ENCODE results near the gene SNRPD3.

Gene SNRPD3

GRCh38 chr22:24584166-24584790, 28.5 kb downstream of the SNRPD3 start:
- no peak for DNase-seq (ENCODE audit: insufficient read length, low spot score)
- FAIRE-seq: no peak

DNA sequence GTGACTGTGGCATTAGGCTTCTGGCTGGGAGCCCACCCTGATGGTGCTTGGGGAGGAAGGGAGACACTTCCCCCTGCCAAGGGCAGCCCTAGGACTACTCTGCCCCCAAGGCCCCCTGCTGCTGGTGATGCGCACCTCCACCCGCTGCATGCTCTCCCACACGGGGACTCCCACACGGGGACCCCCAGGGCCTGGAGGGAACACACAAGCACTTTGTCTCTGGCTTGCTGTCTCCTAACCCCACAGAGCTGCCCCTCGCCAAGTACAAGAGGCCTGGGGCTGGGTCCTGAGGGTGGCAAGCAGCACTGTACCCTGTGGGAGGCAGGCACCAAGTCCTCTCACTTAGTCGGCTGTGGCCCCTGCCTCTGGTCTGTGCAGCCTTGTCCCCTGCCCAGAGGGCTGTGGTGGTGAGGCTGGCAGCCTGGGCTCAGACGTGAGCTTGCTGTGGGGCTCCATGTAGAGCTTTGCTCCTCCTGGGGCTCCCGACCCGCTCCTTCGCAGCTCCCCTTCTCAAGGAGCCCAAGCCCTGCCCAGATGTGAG, 29.1 kb downstream of the SNRPD3 start:
- TF ChIP-seq CTCF (IDR thresholded peaks at IDR 0.05; ENCODE audit: insufficient read depth, missing control alignments): no peak
- FAIRE-seq (no peak), DNase-seq (ENCODE audit: insufficient read length, low spot score) (no peak)

More at GRCh38 chr22:24584166-24584790, 28.5 kb downstream of the SNRPD3 start:
- TF ChIP-seq CTCF (IDR thresholded peaks at IDR 0.05; ENCODE audit: insufficient read depth, missing control alignments): no peak

DNA sequence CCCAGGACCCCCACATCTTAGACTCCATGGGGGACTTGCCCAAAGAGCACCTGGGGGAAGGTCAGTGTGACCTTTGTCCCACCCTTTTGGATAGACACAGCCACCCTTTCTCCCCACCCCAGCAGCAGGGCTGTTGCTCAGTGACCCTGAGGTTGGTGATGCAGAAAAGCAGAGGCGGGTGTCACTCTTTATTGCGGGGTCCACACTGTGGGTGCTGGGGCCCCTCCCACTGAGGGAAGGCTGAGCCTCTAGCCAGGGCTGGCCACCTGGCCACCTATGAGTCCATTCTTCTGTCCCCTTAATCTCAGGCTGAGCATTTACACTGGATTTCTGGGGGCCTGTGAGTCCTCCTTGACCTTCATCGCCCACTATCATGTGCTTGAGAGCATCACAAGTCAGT, 29.7 kb downstream of the SNRPD3 start:
- TF ChIP-seq CTCF (IDR thresholded peaks at IDR 0.05; ENCODE audit: insufficient read depth, missing control alignments): no peak
- FAIRE-seq: no peak
- DNase-seq (ENCODE audit: insufficient read length, low spot score): no peak

- no peak for TF ChIP-seq CTCF (IDR thresholded peaks at IDR 0.05; ENCODE audit: insufficient read depth, missing control alignments)
- DNase-seq (ENCODE audit: insufficient read length, low spot score) (no peak), FAIRE-seq (no peak)
Measured at GRCh38 chr22:24585927-24586546, 30.2 kb downstream of the SNRPD3 start.

GRCh38 chr22:24587251-24587650, 31.5 kb downstream of the SNRPD3 start:
- TF ChIP-seq CTCF (IDR thresholded peaks at IDR 0.05; ENCODE audit: insufficient read depth, missing control alignments): no peak
- FAIRE-seq: no peak
- no peak for DNase-seq (ENCODE audit: insufficient read length, low spot score)

- FAIRE-seq (no peak), DNase-seq (ENCODE audit: insufficient read length, low spot score) (no peak)
- TF ChIP-seq CTCF (IDR thresholded peaks at IDR 0.05; ENCODE audit: insufficient read depth, missing control alignments): no peak
Measured at GRCh38 chr22:24587948-24588347, 32.1 kb downstream of the SNRPD3 start.

DNA sequence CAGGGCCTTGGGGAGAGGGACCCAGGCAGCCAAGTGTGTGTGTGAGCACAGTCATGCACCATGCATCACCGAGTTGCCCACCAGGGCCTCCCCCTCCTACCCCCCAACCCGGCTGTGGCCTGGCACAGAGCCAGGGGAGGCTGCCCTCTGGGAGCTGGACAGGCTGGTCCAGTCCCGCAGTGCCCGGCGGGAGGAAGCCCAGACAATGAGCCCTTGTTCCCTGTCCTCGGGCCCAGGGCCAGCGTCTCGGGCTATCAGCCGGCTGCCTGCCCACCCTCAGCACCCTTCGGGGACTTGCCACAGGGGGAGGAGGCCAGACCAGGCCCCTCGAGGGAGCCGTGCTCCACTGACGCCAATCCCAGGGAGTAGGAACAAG, 32.6 kb downstream of the SNRPD3 start:
- no peak for FAIRE-seq
- no peak for DNase-seq (ENCODE audit: insufficient read length, low spot score)
- no peak for TF ChIP-seq CTCF (IDR thresholded peaks at IDR 0.05; ENCODE audit: insufficient read depth, missing control alignments)

Measured in D721Med (cell line).